SIG-M5 treated with dmso at 0.1 percent for 504 hours (cell line): ENCODE data around the gene ZNF638.
"Not testable (repeated sequence)": the region's sequence is repeated elsewhere in the genome, so short reads cannot be mapped to it uniquely, and the experiment has no call there.

Source experiments
- DNase-seq: peaks from one replicate; lab custom pipeline; 2025; ENCODE audit not compliant: unreplicated experiment; lab: John Stamatoyannopoulos, UW

Gene ZNF638

GRCh38 chr2:71389384-71390072 is 57.9 kb downstream of the ZNF638 start:
- DNase-seq: no peak

DNA sequence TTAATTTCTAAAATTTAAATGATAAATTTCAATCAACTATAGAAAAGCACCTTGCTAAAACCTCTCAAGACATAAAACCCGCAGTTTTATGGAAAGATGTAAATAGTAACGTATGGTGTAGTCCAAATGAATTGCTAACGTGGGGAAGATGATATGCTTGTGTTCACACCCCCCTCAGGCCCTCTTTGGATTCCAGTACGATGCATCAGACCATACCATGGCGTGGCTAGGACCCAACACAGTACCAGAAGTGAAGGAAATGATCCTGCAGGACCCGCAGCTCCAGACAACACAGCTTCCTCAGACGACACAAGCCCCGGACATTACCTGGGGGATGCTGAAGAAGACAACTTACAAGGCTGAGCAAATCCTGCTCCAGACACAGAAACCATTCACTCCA is 61.6 kb downstream of the ZNF638 start:
- DNase-seq: no peak

GRCh38 chr2:71395471-71395870 is 63.9 kb downstream of the ZNF638 start:
- no peak for DNase-seq

DNA sequence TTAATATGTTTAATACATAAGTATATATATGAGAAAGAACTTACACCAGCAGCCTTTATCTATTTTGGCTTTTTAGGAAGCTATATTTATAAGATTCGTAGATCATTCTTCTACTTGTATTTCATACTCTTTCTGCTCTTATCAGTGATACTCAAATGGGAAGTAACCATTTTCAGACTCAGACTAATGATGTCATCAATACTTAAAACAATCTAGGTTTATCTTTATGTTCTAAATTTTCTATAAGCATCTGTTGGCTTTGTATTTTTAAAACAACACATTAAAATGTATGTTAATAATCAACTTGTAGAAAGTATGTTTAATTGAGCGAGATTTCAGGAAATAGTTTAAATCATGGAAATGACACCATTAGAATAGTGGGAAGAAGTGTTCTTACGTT is 70.8 kb downstream of the ZNF638 start:
- no peak for DNase-seq

DNA sequence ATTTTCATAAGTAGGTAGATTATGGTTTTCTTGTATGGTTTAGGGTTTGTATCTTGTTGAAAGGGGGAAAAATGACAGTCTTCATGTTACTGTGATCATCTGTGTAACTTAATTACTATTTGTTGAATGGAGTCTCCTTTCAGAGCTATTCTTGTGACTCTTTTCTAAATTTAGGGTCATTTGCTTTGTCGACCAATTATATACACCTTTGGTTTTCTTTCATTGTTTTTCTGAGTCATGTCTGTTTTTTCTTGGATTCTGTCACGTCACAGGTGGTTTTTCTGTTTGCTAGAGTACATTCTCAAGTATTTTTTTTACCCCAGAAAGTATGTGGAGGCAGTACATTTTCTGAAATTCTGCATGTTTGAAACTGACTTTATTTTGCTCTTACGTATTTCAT is 78.0 kb downstream of the ZNF638 start:
- DNase-seq: no peak

DNA sequence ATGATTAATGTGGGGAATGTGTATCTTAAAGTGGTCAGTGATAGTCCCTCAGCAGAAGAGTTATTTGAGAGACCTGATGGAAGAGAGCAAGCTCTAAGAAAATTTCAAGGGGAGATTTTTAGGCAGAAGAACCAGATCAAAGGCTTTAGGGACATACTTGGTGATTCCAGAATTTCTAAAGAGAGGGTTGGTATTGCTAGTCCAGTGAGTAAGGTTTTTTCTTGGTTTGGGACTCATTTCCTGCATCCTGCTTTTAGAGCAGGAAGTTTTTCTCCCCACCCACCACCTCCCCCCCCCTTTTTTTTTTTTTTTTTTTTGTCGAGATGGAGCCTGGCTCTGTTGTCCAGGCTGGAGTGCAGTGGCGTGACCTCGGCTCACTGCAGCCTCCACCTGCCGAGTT is 79.1 kb downstream of the ZNF638 start:
- no peak for DNase-seq

DNA sequence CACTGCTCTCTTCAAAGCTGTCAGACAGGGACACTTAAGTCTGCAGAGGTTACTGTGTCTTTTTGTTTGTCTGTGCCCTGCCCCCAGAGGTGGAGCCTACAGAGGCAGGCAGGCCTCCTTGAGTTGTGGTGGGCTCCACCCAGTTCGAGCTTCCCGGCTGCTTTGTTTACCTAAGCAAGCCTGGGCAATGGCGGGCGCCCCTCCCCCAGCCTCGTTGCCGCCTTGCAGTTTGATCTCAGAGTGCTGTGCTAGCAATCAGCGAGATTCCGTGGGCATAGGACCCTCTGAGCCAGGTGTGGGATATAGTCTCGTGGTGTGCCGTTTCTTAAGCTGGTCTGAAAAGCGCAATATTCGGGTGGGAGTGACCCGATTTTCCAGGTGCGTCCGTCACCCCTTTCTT is 85.3 kb downstream of the ZNF638 start:
- not testable (repeated sequence) for DNase-seq

GRCh38 chr2:71417300-71418202 is 86.0 kb downstream of the ZNF638 start:
- DNase-seq: no peak

DNA sequence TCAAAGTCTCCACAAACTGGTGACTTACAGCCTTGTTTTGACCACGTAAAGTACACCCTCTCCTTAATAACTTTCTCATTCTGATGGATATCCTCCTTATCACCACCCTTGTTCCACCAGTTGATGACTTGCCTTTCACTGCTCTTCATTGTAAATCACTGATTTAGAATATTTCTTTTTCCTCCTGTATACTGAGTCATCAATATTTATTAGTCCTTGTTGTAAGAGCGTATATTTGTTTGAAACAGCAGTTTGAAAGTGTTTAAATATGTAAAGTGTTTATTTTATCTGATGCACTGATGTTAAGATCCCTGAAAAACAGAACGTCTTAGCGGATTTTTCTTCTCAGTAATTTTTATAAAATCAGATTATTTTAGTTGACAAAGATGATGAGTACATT is 87.6 kb downstream of the ZNF638 start:
- no peak for DNase-seq

GRCh38 chr2:71419976-71420375 is 88.4 kb downstream of the ZNF638 start:
- DNase-seq: no peak

GRCh38 chr2:71422786-71423185 is 91.2 kb downstream of the ZNF638 start:
- DNase-seq: no peak

GRCh38 chr2:71423817-71424420 is 92.3 kb downstream of the ZNF638 start:
- no peak for DNase-seq

DNA sequence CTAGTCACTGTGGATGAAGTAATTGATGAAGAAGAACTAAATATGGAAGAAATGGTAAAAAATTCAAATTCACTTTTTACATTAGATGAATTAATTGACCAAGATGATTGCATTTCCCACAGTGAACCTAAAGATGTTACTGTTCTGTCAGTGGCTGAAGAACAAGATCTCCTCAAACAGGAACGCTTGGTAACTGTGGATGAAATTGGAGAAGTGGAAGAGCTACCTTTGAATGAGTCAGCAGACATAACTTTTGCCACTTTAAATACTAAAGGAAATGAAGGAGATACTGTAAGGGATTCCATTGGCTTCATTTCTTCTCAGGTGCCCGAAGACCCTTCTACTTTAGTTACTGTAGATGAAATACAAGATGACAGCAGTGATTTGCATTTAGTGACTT is 95.1 kb downstream of the ZNF638 start:
- DNase-seq: no peak

GRCh38 chr2:71428472-71429383 is 97.1 kb downstream of the ZNF638 start:
- DNase-seq: no peak

- not testable (repeated sequence) for DNase-seq
These were observed 113.6 kb downstream of the ZNF638 start for GRCh38 chr2:71445142-71445541.

GRCh38 chr2:71446505-71446904 is 114.9 kb downstream of the ZNF638 start:
- no peak for DNase-seq

DNA sequence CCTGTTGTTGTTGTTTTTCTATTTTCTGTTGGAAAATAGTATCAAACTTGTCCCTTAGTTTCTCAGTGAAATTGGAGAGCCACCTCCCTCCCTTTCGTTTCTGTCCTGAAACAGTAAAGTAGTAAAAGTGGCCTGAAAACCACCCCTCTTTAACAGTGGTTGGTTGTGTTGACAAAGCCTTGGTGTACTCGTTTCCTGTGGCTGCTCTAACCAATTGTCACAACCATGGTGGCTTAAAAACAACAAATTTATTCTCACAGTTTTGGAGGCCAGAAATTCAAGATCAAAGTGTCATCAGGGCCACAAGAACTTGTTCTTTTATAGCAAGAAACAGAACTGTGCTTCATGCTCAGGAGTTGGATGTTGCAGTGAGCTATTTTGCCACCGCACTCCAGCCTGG is 117.8 kb downstream of the ZNF638 start:
- no peak for DNase-seq

- DNase-seq: no peak
These were observed 120.1 kb downstream of the ZNF638 start for GRCh38 chr2:71451705-71452104.

GRCh38 chr2:71452565-71452964 is 121.0 kb downstream of the ZNF638 start:
- DNase-seq: peak; percentile 97

GRCh38 chr2:71453404-71454220 is 122.0 kb downstream of the ZNF638 start, which contains the start of gene DYSF:
Gene DYSF (plus strand): TSS chr2:71453561.
- DNase-seq: peak; percentile 61
